H1 (cell line): ENCODE results near the gene VASP. TPM values are rescaled to one million over a fixed set of nuclear protein-coding genes. Genes with fewer than 3 reads are reported as not detected.

ENCODE experiments used
- CTCF ChIA-PET: fragments of 300-600 bp; sonication (Branson Sonifier 250); formaldehyde crosslinking; loops from one replicate; lab custom pipeline; 2021; ENCODE audit not compliant: partially characterized antibody; lab: Charles Lee
- POLR2A ChIA-PET: fragments of 300-600 bp; sonication (Branson Sonifier 250); formaldehyde crosslinking; loops from one replicate; lab custom pipeline; 2021; ENCODE audit warnings: inconsistent platforms; ENCODE audit not compliant: partially characterized antibody; lab: Charles Lee
- DNase-seq, 2 experiments: peaks; one replicate each; pipeline versions ENCODE4 v3.0.0 to v3.0.0-alpha.2; 2010 to 2022; ENCODE audit warnings: low spot score in 2 of 2, low read depth in 1 of 2, mixed read lengths in 1 of 2
- FAIRE-seq: peaks from 2 replicates; lab custom pipeline; 2011; peaks lifted over from hg19 to GRCh38; lab: Jason Lieb, UNC
- H2AFZ ChIP-seq: 2 replicates; pipeline ENCODE4 v1.8.1; 2012; ENCODE audit warnings: low read length, inconsistent platforms
- H2AK5ac ChIP-seq: 2 replicates; pipeline ENCODE4 v1.6.1; 2013; ENCODE audit warnings: low read depth, low read length
- H2BK120ac ChIP-seq: replicated peaks from 2 replicates; pipeline ENCODE3; 2013; ENCODE audit warnings: low read depth, low read length, inconsistent platforms
- H2BK12ac ChIP-seq: 2 replicates; pipeline ENCODE4 v1.6.1; 2013; ENCODE audit warnings: low read depth, low read length
- H2BK15ac ChIP-seq: 2 replicates; pipeline ENCODE4 v1.6.1; 2013; ENCODE audit warnings: low read length
- H2BK20ac ChIP-seq: 2 replicates; pipeline ENCODE4 v1.6.1; 2013; ENCODE audit warnings: low read length
- H2BK5ac ChIP-seq: 2 replicates; pipeline ENCODE4 v1.6.1; 2013; ENCODE audit warnings: low read depth, low read length
- H3K14ac ChIP-seq: 2 replicates; pipeline ENCODE4 v1.6.1; 2013; ENCODE audit warnings: inconsistent platforms; ENCODE audit not compliant: insufficient read length
- H3K18ac ChIP-seq: 2 replicates; pipeline ENCODE4 v1.6.1; 2013; ENCODE audit warnings: low read length; ENCODE audit errors: extremely low read depth
- H3K23ac ChIP-seq: 2 replicates; pipeline ENCODE4 v1.6.1; 2013; ENCODE audit warnings: inconsistent platforms; ENCODE audit not compliant: insufficient read length
- H3K23me2 ChIP-seq: 2 replicates; pipeline ENCODE4 v1.6.1; 2013; ENCODE audit warnings: low read depth, low read length
- H3K27ac ChIP-seq: 2 replicates; pipeline ENCODE4 v1.6.1; 2011; ENCODE audit warnings: low read depth, low read length, inconsistent platforms
- H3K27me3 ChIP-seq, 4 experiments: replicated peaks in 1 of 4; 1 replicate in 1 of 4; 2 replicates in 3 of 4; pipeline versions ENCODE4 v1.6.1 to v1.8.1; 2011 to 2013; ENCODE audit warnings: low read length in 3 of 4, mild to moderate bottlenecking in 3 of 4, inconsistent platforms in 2 of 4, mixed read lengths in 2 of 4, moderate library complexity in 1 of 4; ENCODE audit not compliant: control insufficient read depth in 3 of 4, insufficient read depth in 3 of 4; ENCODE audit errors: extremely low read depth in 1 of 4
- H3K36me3 ChIP-seq, 4 experiments: 2 replicates each; pipeline versions ENCODE4 v1.6.1 to v1.8.1; 2011 to 2013; ENCODE audit warnings: mild to moderate bottlenecking in 4 of 4, low read length in 3 of 4, moderate library complexity in 2 of 4, control low read depth in 1 of 4, inconsistent platforms in 1 of 4; ENCODE audit not compliant: insufficient read depth in 4 of 4, control insufficient read depth in 2 of 4
- H3K4ac ChIP-seq: replicated peaks from 2 replicates; pipeline ENCODE3; 2013; ENCODE audit warnings: low read length, low read depth, mixed read lengths, inconsistent platforms; ENCODE audit not compliant: insufficient read length
- H3K4me1 ChIP-seq, 4 experiments: replicated peaks in 1 of 4; 1 replicate in 1 of 4; 2 replicates in 3 of 4; pipeline versions ENCODE4 v1.6.1 to v1.8.1; 2011 to 2013; ENCODE audit warnings: low read length in 3 of 4, inconsistent platforms in 2 of 4, mixed read lengths in 1 of 4; ENCODE audit not compliant: insufficient read depth in 4 of 4, control insufficient read depth in 3 of 4
- H3K4me2 ChIP-seq, 2 experiments: 2 replicates each; pipeline versions ENCODE4 v1.6.1 to v1.8.1; 2011 to 2013; ENCODE audit warnings: low read depth in 2 of 2, low read length in 2 of 2, control low read depth in 1 of 2, inconsistent platforms in 1 of 2, mild to moderate bottlenecking in 1 of 2; ENCODE audit not compliant: insufficient read depth in 1 of 2
- H3K4me3 ChIP-seq, 4 experiments: fragments of 200-600, 300-600 bp in 1 of 4; sonication (generic), shearing (Covaris generic), sonication (Bioruptor Twin) in 1 of 4; 2 replicates each; pipeline versions ENCODE4 v1.5.1 to v1.8.1; 2011 to 2016; ENCODE audit warnings: low read length in 4 of 4, low read depth in 3 of 4, control low read depth in 2 of 4, inconsistent platforms in 2 of 4, mild to moderate bottlenecking in 2 of 4, mixed read lengths in 1 of 4, moderate library complexity in 1 of 4; ENCODE audit not compliant: insufficient read depth in 2 of 4; ENCODE audit errors: extremely low read depth in 1 of 4
- H3K56ac ChIP-seq: replicated peaks from 2 replicates; pipeline ENCODE3; 2013; ENCODE audit warnings: low read depth, mild to moderate bottlenecking, mixed read lengths, low read length, inconsistent platforms; ENCODE audit not compliant: insufficient read length
- H3K79me1 ChIP-seq: 2 replicates; pipeline ENCODE4 v1.6.1; 2013; ENCODE audit warnings: low read depth, low read length, control low read depth
- H3K79me2 ChIP-seq, 2 experiments: 2 replicates each; pipeline versions ENCODE4 v1.6.1 to v1.8.1; 2012 to 2013; ENCODE audit warnings: low read length in 2 of 2, mild to moderate bottlenecking in 2 of 2, inconsistent platforms in 1 of 2; ENCODE audit not compliant: insufficient read depth in 2 of 2, control insufficient read depth in 1 of 2
- H3K9ac ChIP-seq, 4 experiments: replicated peaks in 1 of 4; 1 replicate in 1 of 4; 2 replicates in 3 of 4; pipeline versions ENCODE4 v1.6.1 to v1.8.1; 2011 to 2013; ENCODE audit warnings: low read depth in 3 of 4, low read length in 3 of 4, control low read depth in 2 of 4, mild to moderate bottlenecking in 2 of 4, moderate library complexity in 2 of 4, inconsistent platforms in 1 of 4; ENCODE audit errors: extremely low read depth in 1 of 4
- H3K9me3 ChIP-seq, 2 experiments: 2 replicates each; pipeline versions ENCODE4 v1.6.1 to v1.8.1; 2012 to 2013; ENCODE audit warnings: mild to moderate bottlenecking in 2 of 2, moderate library complexity in 2 of 2, control low read depth in 1 of 2, inconsistent platforms in 1 of 2, low read depth in 1 of 2, low read length in 1 of 2, mixed read lengths in 1 of 2; ENCODE audit not compliant: insufficient read depth in 2 of 2
- H4K20me1 ChIP-seq, 2 experiments: replicated peaks in 1 of 2; 2 replicates each; pipeline versions ENCODE3 to v1.8.1; 2011 to 2013; ENCODE audit warnings: inconsistent platforms in 2 of 2, low read length in 2 of 2, mild to moderate bottlenecking in 1 of 2; ENCODE audit not compliant: insufficient read depth in 2 of 2, control insufficient read depth in 1 of 2
- H4K5ac ChIP-seq: 2 replicates; pipeline ENCODE4 v1.6.1; 2013; ENCODE audit warnings: low read length, low read depth, mixed read lengths, inconsistent platforms; ENCODE audit not compliant: insufficient read length
- H4K8ac ChIP-seq: 2 replicates; pipeline ENCODE4 v1.8.0; 2013; ENCODE audit warnings: mild to moderate bottlenecking, moderate library complexity, low read length, inconsistent platforms; ENCODE audit not compliant: insufficient read depth; ENCODE audit errors: extremely low read depth
- H4K91ac ChIP-seq: replicated peaks from 2 replicates; pipeline ENCODE3; 2013; ENCODE audit warnings: low read length, mixed read lengths, inconsistent platforms; ENCODE audit not compliant: insufficient read length
- EGR1 ChIP-seq: IDR thresholded peaks from 2 replicates; pipeline ENCODE4 v1.6.1; 2011; ENCODE audit warnings: low read depth, low read length, borderline replicate concordance
- RXRA ChIP-seq: IDR thresholded peaks from 2 replicates; pipeline ENCODE4 v1.6.1; 2011; ENCODE audit warnings: low read depth, mild to moderate bottlenecking, low read length, moderate library complexity; ENCODE audit not compliant: insufficient read depth
- SP4 ChIP-seq: IDR thresholded peaks from 2 replicates; pipeline ENCODE4 v1.6.1; 2012; ENCODE audit warnings: low read length, inconsistent platforms
- SUZ12 ChIP-seq: fragments of 200-600 bp; sonication (generic); IDR thresholded peaks from 2 replicates; pipeline ENCODE4 v1.6.1; 2012; ENCODE audit warnings: mild to moderate bottlenecking, inconsistent platforms, low read length, moderate library complexity, mixed read lengths
- WGBS, 2 experiments: shearing (Covaris generic) in 1 of 2; methylation state at CpG; one replicate each; pipeline versions ENCODE4 v1.1.6 to v1.1.7; 2013 to 2015; ENCODE audit warnings: low lambda C conversion rate in 2 of 2, mixed read lengths in 2 of 2, inconsistent platforms in 1 of 2, low coverage in 1 of 2, missing lambda C conversion rate in 1 of 2; ENCODE audit not compliant: insufficient replicate concordance in 2 of 2, insufficient coverage in 1 of 2, insufficient read length in 1 of 2; ENCODE audit errors: extremely low coverage in 1 of 2, missing lambda C conversion rate in 1 of 2; 5-methylcytosine and 5-hydroxymethylcytosine counted together
- polyA plus RNA-seq, 7 experiments: library from polyadenylated mRNA; depleted of rRNA in 3 of 7; stranded (reverse) in 5 of 7; unstranded in 2 of 7; fragments of >200 nt in 5 of 7; fragments of 200-250 nt in 2 of 7; gene quantifications; 1 replicate in 5 of 7; 2 replicates in 1 of 7; 4 replicates in 1 of 7; pipeline versions ENCODE4 v1.2.1 to v1.2.3, GENCODE V29; 2011 to 2013; ENCODE audit warnings: missing spikeins in 2 of 7, mixed read lengths in 2 of 7
- total RNA-seq: library from RNA; stranded (reverse); fragmentation: NEBNext Ultra II Directional; extraction: Animal tissue kit (Norgen Biotek cat#: 25700); gene quantifications from 2 replicates; pipeline ENCODE4 v1.2.1, GENCODE V29; 2021

VASP gene
- total and polyA plus RNA-seq, 2 of the 8 experiments (the other 6 are each of a cell fraction or from before 2014, with no cell fraction given), result 89.7 to 135 TPM

- Histone ChIP-seq H3K56ac (no peak overlapping the region), H3K4ac (no peak overlapping the region), H3K18ac (no peak overlapping the region), H2BK5ac (no peak overlapping the region), H2AFZ (no peak overlapping the region), H2BK15ac (no peak overlapping the region; the same call in 1 of the 2 replicates), H3K79me1 (no peaks in the 10 kb centered on the region; the same call in 1 of the 2 replicates), H3K23me2 (no peaks in the 10 kb centered on the region; the same call in 1 of the 2 replicates), H3K14ac (no peak overlapping the region), H4K91ac (no peak overlapping the region), H3K27ac (no peak overlapping the region), H3K36me3 (no peaks in the 10 kb centered on the region), H4K5ac (no peak overlapping the region), H3K4me2 (no peak overlapping the region), H2BK12ac (no peak overlapping the region), H3K23ac (no peak overlapping the region), H3K9ac (no peak overlapping the region), H4K8ac (no peak overlapping the region), H2BK20ac (no peak overlapping the region), H3K9me3 (no peaks in the 10 kb centered on the region), H2AK5ac (no peak overlapping the region), H3K4me1 (peaks cover 7 to 15% (median 10%) of the 10 kb centered on the region in 4 experiments), H3K4me3 (no peak overlapping the region), H3K27me3 (no peaks in the 10 kb centered on the region), H3K79me2 (0 out of 4 replicates have a peak, but pooled peaks cover 0 to 2% of the 10 kb centered on the region in 2 experiments), H4K20me1 (peaks cover 0 to 2% of the 10 kb centered on the region in 2 experiments), H2BK120ac (no peak overlapping the region)
- FAIRE-seq, result no peak
- TF ChIP-seq SP4 (no peak), SUZ12 (no peak), EGR1 (no peak), RXRA (no peak)
- ChIA-PET CTCF (interaction anchor here (0.7 to 2.0 kb wide), 4 partner anchors 9 to 242 kb away, joined by 3 to 7 read pairs (median 5); no protein-coding TSS in a partner anchor), POLR2A (interaction anchor here (1.4 to 2.0 kb wide), 2 partner anchors 10 to 11 kb away, joined by 3 to 4 read pairs; partner anchors contain the start of gene OPA3)
- DNase-seq, result no peak
- 82% methylated on average over 4 of the region's 4 CpGs; no CpG with 5 or more reads in 1 of the 2 experiments for WGBS, 2 experiments
These were observed 67.2 kb downstream of the VASP start for GRCh38 chr19:45574526-45574925.
